Pancreas (tissue), 10 donors: ENCODE data around the gene PGPEP1. TPM values are rescaled to one million over a fixed set of nuclear protein-coding genes. Genes with fewer than 3 reads are reported as not detected.

Experiments
- ATAC-seq, 4 donors: fragments of 200-7000 bp; cut with Tn5 transposase; one replicate each; pipeline versions ENCODE4 v1.8.0 to v1.9.1; 2020; ENCODE audit warnings: mild to moderate bottlenecking in 4 of 4, moderate library complexity in 4 of 4
- DNase-seq, 6 donors: peaks; one replicate each; pipeline ENCODE4 v3.0.0-alpha.2; 2020
- FAIRE-seq: peaks from 2 replicates; lab custom pipeline; 2012; peaks lifted over from hg19 to GRCh38; lab: Jason Lieb, UNC
- H3K27ac ChIP-seq, 4 donors: fragments of 200-600 bp; sonication (generic); 1 replicate in 3 of 4; 2 replicates in 1 of 4; pipeline versions ENCODE4 v1.5.0 to v1.8.0; 2020
- H3K27me3 ChIP-seq, 4 donors: fragments of 200-600 bp; one replicate each; pipeline ENCODE4 v1.8.0; 2021
- H3K36me3 ChIP-seq, 3 donors: fragments of 200-600 bp; sonication (generic) in 1 of 3; one replicate each; pipeline versions ENCODE4 v1.5.0 to v1.8.0; 2020 to 2021
- H3K4me1 ChIP-seq, 3 donors: fragments of 200-600 bp; one replicate each; pipeline ENCODE4 v1.8.0; 2021
- H3K4me3 ChIP-seq, 4 donors: fragments of 200-600 bp; sonication (generic) in 2 of 4; one replicate each; pipeline versions ENCODE4 v1.5.0 to v1.8.0; 2020 to 2021
- H3K9me3 ChIP-seq, 4 donors: fragments of 200-600 bp; one replicate each; pipeline ENCODE4 v1.8.0; 2021
- CTCF ChIP-seq, 4 donors: fragments of 200-600 bp; sonication (generic) in 3 of 4; IDR thresholded peaks; one replicate each; pipeline versions ENCODE4 v1.5.0 to v1.8.0; 2021; ENCODE audit warnings: antibody characterized with exemption in 4 of 4
- WGBS, 2 donors: extraction: QIAGEN DNeasy Blood & Tissue Kit; methylation state at CpG; one replicate each; pipeline ENCODE4 v1.1.7; 2013; 5-methylcytosine and 5-hydroxymethylcytosine counted together
- intact Hi-C, 3 donors: fragments of 100-400 bp; cut with DNase I; formaldehyde crosslinking; loops; one replicate each; pipeline versions ENCODE4 v1.11.1 to v1.14.2; 2022
- polyA plus RNA-seq, 2 donors: library from polyadenylated mRNA; stranded (reverse); fragments of 200-250 nt; gene quantifications; one replicate each; pipeline ENCODE4 v1.2.3, GENCODE V29; 2013
- total RNA-seq, 6 donors: library from RNA; stranded (reverse); fragmentation: NEBNext Ultra II Directional in 4 of 6; extraction: Animal tissue kit (Norgen Biotek cat#: 25700) in 4 of 6; gene quantifications; one replicate each; pipeline versions ENCODE4 v1.2.1 to v1.2.4, GENCODE V29; 2021 to 2023
- donor health status: healthy with polysubstance abuse.
- donor health status: DM: no; HTN: no; CAD: no; lungs with moderate emphysema.
- donor health status: DM: no; HTN: no; CAD: no.
- donor health status: control.
- donor health status: control.
- donor health status: Bipolar disorder and iron deficiency.
- donor health status: DM: yes; HTN: yes; CAD: no.
- donor health status: DM: no; HTN: no; CAD: no.
- donor health status: DM: no; HTN: no; CAD: no.
- donor health status: DM: yes; HTN: yes; CAD: no.

PGPEP1 gene
- 10 to 100 TPM; 32.9 to 44.4 (median 37.1) TPM for total RNA-seq
- 10 to 100 TPM; 10.4 to 20.7 TPM for polyA plus RNA-seq

- H3K27ac ChIP-seq, result peak within 1 kb of the TSS; percentile 79 to 88 (median 82)
- no peaks in the 10 kb centered on the region for H3K9me3 ChIP-seq
- intact Hi-C loops, result no loop called here
- H3K27me3 ChIP-seq, result no peaks in the 10 kb centered on the region
- H3K36me3 ChIP-seq, result no peaks in the 10 kb centered on the region
- TF ChIP-seq CTCF (IDR thresholded peaks at IDR 0.05), result no peak
- ATAC-seq (peak; percentile 83 to 91 (median 87)), FAIRE-seq (no peak), DNase-seq (peak; percentile 65 to 90 (median 76))
- 4 to 5% methylated on average over 52 to 69 of the region's 69 CpGs for WGBS, 2 donors
- peaks cover 0 to 6% (median 0%) of the 10 kb centered on the region in 3 donors for H3K4me1 ChIP-seq
- peak within 1 kb of the TSS; percentile 87 to 97 (median 90) for H3K4me3 ChIP-seq
These were observed at the start of gene PGPEP1 for GRCh38 chr19:18340190-18340989. TSS of gene PGPEP1 (plus strand) at chr19:18340598. CDS start at chr19:18340682, 84 bp downstream.

- no peaks in the 10 kb centered on the region for H3K9me3 ChIP-seq
- H3K27ac ChIP-seq, result peak overlapping the region; percentile 91 to 98 (median 94)
- H3K4me1 ChIP-seq, result peaks cover 0 to 4% (median 0%) of the 10 kb centered on the region in 3 donors
- FAIRE-seq, result no peak
- intact Hi-C loops, result no loop called here
- DNase-seq, result no peak
- 71 to 75% methylated on average over 17 to 21 of the region's 21 CpGs for WGBS, 2 donors
- no peak for TF ChIP-seq CTCF (IDR thresholded peaks at IDR 0.05)
- ATAC-seq, result no peak
- no peaks in the 10 kb centered on the region for H3K36me3 ChIP-seq
- no peaks in the 10 kb centered on the region for H3K27me3 ChIP-seq
- peak overlapping the region; percentile 29 to 73 (median 48) for H3K4me3 ChIP-seq
These were observed 49.3 kb upstream of the PGPEP1 start for GRCh38 chr19:18291019-18291524.

GRCh38 chr19:18291590-18292461 is 48.6 kb upstream of the PGPEP1 start:
- peaks cover 0 to 4% (median 0%) of the 10 kb centered on the region in 3 donors for H3K4me1 ChIP-seq
- H3K36me3 ChIP-seq, result no peaks in the 10 kb centered on the region
- H3K9me3 ChIP-seq, result no peaks in the 10 kb centered on the region
- 3 to 5% methylated on average over 54 to 74 of the region's 75 CpGs for WGBS, 2 donors
- peak overlapping the region; percentile 29 to 73 (median 48) for H3K4me3 ChIP-seq
- ATAC-seq (peak; percentile 68 to 83 (median 78)), FAIRE-seq (no peak), DNase-seq (peak; percentile 66 to 88 (median 82))
- peak overlapping the region; percentile 91 to 98 (median 94) for H3K27ac ChIP-seq
- no peak for TF ChIP-seq CTCF (IDR thresholded peaks at IDR 0.05)
- H3K27me3 ChIP-seq, result no peaks in the 10 kb centered on the region
- intact Hi-C loops, result no loop called here

GRCh38 chr19:18292462-18292809 is 48.0 kb upstream of the PGPEP1 start:
- Histone ChIP-seq H3K36me3 (no peaks in the 10 kb centered on the region), H3K4me1 (peaks cover 0 to 4% (median 0%) of the 10 kb centered on the region in 3 donors), H3K27me3 (no peaks in the 10 kb centered on the region), H3K4me3 (peak overlapping the region; percentile 29 to 73 (median 48)), H3K27ac (peak overlapping the region; percentile 91 to 98 (median 94)), H3K9me3 (no peaks in the 10 kb centered on the region)
- ATAC-seq, result peak in 1 of 4 donors; percentile 29
- DNase-seq, result no peak
- intact Hi-C loops, result no loop called here
- WGBS, 2 donors, result 0% methylated on average over 18 to 20 of the region's 20 CpGs
- TF ChIP-seq CTCF (IDR thresholded peaks at IDR 0.05), result no peak
- no peak for FAIRE-seq
